Fibroblast of pulmonary artery (primary cell): ENCODE results near the gene TEAD1.
A peak's percentile ranks its signal among the peaks of the same experiment; 100 is the strongest.

ENCODE experiments used
- DNase-seq: peaks from one replicate; pipeline ENCODE4 v3.0.0-alpha.2; 2010; ENCODE audit warnings: low read depth
- H3K4me3 ChIP-seq: replicated peaks from 2 replicates; pipeline ENCODE4 v1.5.1; 2011; ENCODE audit warnings: low read depth, mild to moderate bottlenecking, control low read depth, low read length, moderate library complexity
- CTCF ChIP-seq: IDR thresholded peaks from 2 replicates; pipeline ENCODE4 v1.5.1; 2011; ENCODE audit warnings: mild to moderate bottlenecking, control low read depth, low read length, inconsistent platforms; ENCODE audit errors: missing control alignments

The TEAD1 gene

GRCh38 chr11:12918667-12919066, 244.4 kb downstream of the TEAD1 start:
- no peak for DNase-seq
- TF ChIP-seq CTCF: no peak

GRCh38 chr11:12922418-12922817, 248.2 kb downstream of the TEAD1 start:
- no peak overlapping the region for H3K4me3 ChIP-seq
- no peak for TF ChIP-seq CTCF
- DNase-seq: peak; percentile 19

More at GRCh38 chr11:12918667-12919066, 244.4 kb downstream of the TEAD1 start:
- no peak overlapping the region for H3K4me3 ChIP-seq

GRCh38 chr11:12922980-12923507, 248.8 kb downstream of the TEAD1 start:
- TF ChIP-seq CTCF: no peak
- DNase-seq: peak; percentile 50

GRCh38 chr11:12924650-12925049, 250.4 kb downstream of the TEAD1 start:
- H3K4me3 ChIP-seq: no peak overlapping the region
- TF ChIP-seq CTCF: no peak
- DNase-seq: no peak

More at GRCh38 chr11:12922980-12923507, 248.8 kb downstream of the TEAD1 start:
- no peak overlapping the region for H3K4me3 ChIP-seq

GRCh38 chr11:12925520-12925919, 251.3 kb downstream of the TEAD1 start:
- no peak for TF ChIP-seq CTCF
- no peak for DNase-seq
- no peak overlapping the region for H3K4me3 ChIP-seq

GRCh38 chr11:12927221-12927620, 253.0 kb downstream of the TEAD1 start:
- H3K4me3 ChIP-seq: no peak overlapping the region
- no peak for DNase-seq
- TF ChIP-seq CTCF: no peak

GRCh38 chr11:12927886-12928285, 253.7 kb downstream of the TEAD1 start:
- H3K4me3 ChIP-seq: no peak overlapping the region
- no peak for DNase-seq
- no peak for TF ChIP-seq CTCF
